NCI-H82 (cell line): ENCODE results near the gene NPPA.
A peak's percentile ranks its signal among the peaks of the same experiment; 100 is the strongest.
"Not testable (repeated sequence)": the region's sequence is repeated elsewhere in the genome, so short reads cannot be mapped to it uniquely, and the experiment has no call there.

Experiments used
- DNase-seq: peaks from one replicate; lab custom pipeline; 2025; lab: John Stamatoyannopoulos, UW

The NPPA gene

DNA sequence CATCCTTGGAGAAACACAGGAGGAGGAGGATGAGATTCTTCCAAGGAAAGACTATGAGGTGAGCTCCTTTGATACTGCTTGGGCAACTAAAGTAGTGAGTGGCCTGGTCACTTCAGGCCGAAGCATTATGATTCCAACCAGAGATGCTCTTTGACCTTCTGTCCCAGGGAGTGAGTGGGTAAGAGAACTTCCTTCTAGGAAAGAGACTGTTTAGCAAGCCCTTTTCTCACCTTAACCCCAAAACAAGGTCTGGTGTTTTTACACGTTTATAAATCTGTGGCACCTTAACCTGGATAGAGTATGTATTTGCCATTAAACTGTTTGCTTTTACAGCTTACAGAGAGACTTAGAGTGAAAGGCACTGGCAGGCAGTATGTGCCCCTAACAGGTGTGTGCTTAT lies 40.5 kb downstream of the NPPA start:
- no peak for DNase-seq

DNA sequence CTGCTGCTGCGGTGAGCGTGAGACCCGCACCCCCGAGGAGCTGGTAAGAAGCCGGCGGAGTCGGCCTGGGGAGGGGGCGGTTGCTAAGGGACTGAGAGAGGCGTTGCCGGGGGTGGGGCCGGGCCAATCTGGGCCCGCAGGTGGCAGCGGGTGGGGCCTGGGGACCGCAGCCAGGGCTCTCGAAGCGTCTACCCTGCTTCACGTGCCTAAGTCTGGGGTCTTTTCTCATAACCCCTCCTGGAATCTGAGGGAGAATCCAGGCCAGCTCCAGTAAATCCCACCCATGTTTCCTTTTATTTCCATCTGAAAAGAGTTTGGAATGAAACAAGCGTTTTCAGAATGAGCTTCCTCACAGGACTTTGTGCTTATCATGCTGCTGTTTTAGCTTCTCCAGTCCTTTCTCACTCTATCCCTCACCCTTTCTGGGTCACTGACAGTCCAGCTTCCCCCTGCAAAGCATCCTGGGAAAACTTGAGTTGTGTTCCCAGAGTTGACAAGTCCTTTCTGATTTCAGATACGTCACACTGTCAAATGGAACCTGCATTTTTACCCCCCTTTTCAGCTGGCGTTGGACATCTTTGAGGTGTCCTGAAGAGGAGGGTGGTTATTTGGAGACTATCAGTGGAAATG lies 41.2 kb downstream of the NPPA start:
- no peak for DNase-seq

DNA sequence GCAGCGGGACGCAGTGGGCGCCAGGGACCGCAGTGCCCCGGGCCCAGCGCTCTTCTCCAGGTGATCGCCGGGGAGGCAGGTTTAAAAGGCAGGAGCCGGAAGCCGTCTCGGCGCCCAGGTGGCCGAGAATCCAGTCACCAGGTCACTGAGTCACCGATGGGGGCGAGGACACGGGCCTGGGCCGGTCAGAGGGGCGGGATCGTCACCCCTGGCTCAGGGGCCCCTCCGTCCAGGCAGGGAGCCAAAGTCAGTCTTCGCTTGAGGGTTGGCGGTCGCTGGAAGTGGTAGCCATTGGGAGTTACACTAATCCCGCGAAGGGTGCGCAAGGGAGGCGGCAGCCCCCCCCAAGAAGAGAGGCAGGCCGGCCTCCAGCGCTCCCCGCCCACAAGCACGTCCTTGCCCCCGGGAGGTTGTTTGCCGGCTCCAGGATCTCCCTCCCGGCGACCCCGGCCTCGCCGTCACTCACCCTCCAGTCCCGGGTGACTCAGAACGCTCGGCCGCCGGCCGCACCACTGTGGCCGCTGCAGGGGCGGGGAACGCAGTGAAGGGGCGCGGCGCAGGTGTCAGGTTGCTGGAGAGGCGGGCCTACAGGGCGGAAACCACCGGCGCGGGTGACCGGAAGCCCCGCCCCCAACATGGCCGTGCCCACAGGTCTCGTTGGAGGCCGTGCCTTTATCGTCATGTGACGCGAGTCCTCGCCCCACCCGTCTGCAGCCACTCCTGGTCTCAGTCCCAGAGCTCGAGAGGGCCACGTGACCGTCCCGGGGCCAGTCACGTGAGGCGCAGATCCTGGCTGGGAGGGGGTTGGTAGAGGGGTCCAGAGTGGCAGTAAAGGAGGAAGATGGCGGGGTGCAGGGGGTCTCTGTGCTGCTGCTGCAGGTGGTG lies 41.9 kb downstream of the NPPA start, which contains the start of the genes CLCN6 and MTHFR:
TSS of gene CLCN6 (plus strand) at position 770 of the 885 bp plus-strand sequence. CDS start at position 842, 72 bp downstream.
TSS of gene MTHFR (minus strand) at position 543 of the 885 bp plus-strand sequence. CDS start 2,848 bp downstream, outside the sequence.
- DNase-seq: peak; percentile 100

DNA sequence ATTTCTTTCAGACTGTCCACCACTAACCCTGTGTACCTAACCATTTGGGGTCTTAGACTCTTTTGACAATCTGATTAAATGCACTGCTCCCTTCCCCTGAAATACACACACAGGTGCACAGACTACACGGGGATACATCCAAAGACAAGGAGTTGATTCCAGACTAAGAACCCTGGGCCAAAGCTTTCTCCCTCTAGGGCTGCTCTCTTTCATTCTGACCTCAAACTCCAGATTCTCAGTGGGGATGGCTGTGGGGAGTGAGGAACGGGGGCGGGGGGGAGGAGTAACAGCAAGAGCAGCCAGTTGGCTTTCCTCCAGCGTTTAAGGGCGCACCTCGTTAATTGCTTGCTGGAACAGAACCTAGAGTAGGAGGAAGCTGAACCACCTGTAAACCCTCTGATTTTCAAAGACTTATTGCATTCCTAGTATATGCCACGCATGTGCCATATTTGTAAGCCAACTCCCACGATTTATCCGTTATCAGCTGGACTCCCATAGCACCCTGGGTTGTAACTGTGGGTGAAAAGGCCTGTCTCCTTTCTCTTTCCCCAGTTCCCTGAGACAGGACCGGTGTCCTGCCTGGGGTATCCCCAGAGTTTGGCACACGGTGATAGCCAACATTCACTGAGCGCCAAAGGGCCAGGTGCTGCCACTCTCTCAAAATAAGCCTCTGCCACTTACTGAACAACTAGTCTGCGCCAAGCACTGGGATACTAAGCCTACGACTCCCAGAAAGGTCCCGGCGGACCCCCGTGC lies 42.7 kb downstream of the NPPA start:
- peak; percentile 42 for DNase-seq

DNA sequence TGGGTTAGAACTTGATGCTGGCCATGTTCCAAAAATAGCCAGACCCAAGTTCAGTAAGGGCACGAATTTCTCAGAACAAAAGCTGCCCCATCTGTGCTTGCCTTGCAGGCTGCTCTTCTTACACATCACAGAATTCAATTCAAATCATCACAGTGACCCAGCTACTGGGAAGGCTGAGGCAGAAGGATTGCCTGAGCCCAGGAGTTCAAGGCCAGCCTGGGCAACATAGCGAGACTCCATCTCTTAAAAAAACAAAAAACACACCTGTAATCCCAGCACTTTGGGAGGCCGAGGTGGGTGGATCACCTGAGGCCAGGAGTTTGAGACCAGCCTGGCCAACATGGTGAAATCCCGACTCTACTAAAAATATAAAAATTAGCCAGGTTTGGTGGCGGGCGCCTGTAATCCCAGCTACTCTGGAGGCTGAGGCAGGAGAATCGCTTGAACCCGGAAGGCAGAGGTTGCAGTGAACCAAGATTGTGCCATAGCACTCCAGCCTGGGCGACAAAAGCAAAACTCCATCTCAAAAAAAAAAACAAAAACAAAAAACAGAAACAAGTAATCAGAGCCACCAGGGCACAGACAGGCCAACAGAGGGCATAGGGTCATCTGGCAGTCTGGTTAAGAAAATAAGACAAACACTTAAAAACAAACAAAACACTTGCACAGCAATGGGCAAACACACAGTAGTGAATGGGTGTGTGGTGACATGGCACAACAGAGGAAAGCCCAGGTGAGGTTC lies 43.5 kb downstream of the NPPA start:
- DNase-seq: not testable (repeated sequence)

DNA sequence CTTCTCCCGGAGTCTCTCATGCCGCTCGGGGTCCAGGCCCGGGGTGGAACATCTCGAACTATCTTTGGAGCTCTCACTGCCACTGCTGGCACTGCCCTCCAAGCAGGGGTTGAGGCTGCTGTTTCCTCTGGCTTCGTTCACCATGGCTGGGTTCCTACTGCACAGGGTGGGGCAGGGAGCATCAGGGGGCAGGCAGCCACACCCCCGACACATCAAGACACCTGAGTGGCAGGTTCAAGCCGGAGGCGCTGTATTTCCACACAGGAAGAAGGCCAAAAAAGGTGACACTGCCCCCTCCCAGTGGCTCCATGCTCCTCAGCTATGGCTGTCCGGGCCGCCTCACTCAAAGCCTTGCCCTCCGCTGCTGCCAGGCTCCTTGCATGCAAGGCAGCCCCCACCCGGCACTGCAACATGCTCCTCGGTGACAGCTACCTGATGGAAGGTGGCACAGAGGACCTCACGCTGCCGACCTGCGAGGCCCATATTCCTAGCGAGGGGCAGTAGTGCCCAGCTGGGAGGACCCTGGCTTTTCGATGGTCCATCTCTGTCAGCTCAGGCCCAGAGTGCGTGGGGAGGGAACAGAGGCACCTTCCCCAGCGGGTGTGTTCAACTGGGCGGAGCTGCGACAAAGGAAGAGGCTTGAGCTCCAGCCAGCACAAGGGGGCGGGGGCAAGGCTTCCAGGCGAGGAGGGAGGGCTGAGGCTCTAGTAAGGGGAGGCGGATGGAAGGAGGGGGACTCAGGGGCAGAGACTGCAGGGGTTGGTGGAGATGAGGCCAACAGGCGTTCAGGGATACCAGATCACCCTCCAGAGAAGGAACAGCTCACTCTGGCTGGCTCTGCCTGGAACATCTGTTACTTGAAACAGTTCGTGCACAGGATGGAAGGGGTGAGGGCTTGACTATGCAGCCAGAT lies 44.4 kb downstream of the NPPA start:
- DNase-seq: peak; percentile 99

DNA sequence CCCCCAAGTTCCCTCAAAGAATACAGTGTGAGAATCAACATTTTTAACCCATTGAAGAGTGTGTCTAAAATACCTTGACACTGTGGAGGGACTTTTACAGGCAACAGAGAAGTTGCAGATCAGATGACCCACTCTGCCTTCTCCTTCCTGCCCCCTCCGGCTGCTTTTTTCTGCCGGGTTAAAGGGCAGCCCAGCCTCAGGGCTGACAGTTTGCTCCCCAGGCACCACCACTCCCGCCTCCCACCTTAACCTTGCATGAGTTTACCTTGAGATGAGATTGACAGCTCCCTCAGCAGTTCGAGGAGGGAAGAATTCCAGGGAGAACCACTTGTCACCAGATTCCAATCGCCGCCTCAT lies 45.0 kb downstream of the NPPA start:
- no peak for DNase-seq

DNA sequence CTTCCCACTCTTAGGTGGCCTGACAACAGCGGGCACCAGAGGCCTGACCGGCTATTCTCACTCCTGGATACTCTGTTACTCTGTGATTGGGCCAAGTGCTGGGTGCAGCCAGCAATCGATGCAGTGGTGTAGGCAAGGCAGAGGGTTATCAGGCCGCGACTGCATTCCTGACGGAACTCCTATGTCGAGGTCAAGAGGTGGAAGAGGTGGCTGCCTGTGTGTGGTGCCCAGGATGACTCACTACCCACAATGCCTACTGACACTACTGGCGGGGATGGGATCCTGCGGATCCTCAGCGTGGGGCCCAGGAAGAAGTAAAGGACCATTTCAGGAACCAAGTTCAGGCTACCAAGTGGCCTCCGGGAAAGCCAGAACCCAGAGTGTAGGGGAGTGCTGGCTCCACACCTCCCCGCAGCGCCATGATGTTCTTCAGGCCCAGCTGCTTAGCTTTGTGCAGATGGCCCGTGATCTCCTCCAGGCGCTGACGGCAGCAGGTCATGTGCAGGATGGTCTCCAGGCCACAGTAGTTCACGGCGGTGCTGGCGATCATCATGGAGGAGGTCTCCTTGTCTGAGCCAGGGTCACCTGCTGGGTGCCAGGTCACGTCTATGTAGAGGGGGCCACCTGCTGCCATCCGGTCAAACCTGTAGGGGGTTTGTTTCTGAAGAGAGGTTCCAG lies 46.7 kb downstream of the NPPA start:
- DNase-seq: no peak

DNA sequence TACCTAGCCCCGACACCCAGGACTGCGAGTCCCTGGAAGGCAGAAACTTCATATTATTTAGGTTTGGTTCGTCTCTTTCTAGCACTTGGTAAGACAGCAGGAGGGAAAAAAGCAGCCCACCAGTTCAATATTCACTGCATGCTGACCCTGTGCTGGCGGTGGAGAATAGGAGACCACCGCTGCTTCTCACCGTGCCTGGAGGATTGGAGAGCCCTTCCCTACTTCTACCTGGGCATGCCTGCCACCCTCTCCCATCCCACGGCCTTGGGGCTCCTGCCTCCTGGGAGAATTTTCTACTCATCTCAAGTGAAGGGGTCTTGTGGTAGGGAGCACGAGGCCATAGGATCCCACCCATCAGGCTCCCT lies 47.2 kb downstream of the NPPA start:
- no peak for DNase-seq

DNA sequence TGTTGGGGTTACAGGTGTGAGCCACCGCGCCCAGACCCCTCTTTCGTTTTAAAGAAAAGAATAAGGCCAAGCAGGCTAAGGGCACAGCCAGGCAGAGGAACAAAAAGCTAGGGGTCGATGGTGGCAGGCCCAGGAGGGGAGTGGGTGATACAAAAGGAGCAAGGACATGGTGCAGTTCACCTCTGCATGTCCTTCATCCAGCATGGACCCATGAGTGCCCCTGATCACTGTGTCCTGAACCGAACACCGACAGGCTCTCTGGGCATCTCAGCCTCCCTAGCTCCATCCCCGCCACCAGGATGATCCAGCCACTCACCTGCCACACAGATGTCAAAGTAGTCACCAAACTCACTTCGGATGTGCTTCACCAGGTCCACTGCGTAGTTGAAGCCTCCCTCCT lies 47.7 kb downstream of the NPPA start:
- no peak for DNase-seq

DNA sequence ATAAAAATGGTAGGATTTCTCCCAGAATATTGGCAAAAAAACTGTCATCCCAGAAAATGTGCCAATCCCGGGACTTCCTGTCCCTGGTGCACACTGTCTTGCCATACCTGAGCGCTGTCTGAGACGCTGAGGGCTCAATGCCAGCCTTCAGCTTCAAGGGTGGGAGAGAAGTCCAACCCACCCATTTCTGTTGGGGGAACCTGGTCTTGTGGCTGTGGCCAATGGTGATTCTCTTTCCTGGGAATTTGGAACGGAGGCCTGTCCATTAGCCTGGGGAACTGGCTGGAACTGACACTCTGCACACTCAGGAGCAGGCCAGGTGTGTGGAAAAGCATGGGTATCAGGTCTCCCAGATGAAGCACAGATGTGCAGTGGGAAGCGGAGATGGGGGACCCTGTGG lies 48.5 kb downstream of the NPPA start:
- DNase-seq: no peak

DNA sequence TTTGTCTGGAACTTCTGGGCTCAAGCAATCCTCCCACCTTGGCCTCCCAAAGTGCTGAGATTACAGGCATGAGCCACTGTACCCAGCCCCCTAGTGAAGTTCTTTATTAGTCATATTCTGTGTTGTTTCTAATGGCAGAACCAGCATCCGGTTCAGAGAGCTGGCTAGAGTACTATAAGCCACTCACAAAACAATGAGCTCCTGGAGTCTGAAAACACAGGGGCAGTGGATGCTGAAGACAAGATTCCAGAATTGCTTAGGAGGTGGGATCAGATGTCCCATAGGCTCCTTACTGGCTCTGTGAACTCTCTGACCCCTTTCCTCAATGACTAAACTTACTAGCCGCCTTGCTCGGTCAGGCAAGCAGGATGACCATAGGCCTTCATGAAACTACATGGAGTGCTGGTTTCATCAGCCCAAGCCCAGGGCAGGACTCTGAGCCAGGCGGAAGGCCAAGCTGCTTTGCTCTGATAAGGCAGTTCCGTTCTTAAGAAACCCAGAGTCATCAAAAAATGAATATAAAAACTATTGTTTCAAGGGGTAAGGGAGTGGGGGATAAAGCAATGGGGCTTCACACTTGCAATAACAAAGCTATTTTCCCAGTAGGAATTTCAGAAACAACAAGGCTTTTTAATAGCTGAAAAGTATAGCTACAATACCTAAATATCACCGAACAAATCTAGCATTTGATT lies 49.9 kb downstream of the NPPA start:
- DNase-seq: no peak

DNA sequence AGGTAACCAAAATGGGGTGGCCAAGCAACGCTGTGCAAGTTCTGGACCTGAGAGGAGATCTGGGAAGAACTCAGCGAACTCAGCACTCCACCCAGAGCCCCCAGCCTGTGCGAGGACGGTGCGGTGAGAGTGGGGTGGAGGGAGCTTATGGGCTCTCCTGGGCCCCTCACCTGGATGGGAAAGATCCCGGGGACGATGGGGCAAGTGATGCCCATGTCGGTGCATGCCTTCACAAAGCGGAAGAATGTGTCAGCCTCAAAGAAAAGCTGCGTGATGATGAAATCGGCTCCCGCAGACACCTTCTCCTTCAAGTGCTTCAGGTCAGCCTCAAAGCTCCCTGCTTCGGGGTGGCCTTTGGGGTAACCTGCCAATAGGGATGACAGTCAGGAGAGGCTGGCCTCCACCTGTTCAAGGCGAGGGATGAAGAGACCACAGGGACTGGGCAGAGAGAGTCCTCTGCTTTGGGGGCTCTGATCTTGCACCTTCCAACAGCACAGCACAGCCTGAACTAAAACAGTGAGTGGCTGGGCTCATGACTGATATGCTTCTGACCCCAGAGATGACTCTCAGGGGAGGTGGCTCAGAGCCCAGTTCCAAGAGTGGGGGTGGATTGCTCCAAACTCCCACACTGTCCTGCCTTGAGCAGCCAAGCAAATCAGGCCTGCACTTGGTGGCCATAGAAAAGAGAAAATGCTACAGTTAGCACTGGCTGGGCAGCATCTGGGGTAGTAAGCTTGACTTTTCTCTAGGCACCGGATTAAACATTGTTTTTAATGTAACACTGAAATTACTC lies 51.4 kb downstream of the NPPA start:
- no peak for DNase-seq
